Esophagus squamous epithelium (tissue), 4 donors: ENCODE measurements around the gene CNTNAP2.

Experiments
- CTCF ChIP-seq, 6 experiments: fragments of 450-650 bp in 4 of 6; fragments of 200-600 bp in 2 of 6; sonication (generic) in 2 of 6; IDR thresholded peaks; one replicate each; pipeline ENCODE4 v1.5.1; 2016 to 2019; ENCODE audit warnings: antibody characterized with exemption in 6 of 6, mild to moderate bottlenecking in 4 of 6, moderate library complexity in 4 of 6
- POLR2A ChIP-seq, 4 donors: fragments of 450-650 bp; IDR thresholded peaks; one replicate each; pipeline ENCODE4 v1.6.1; 2017; ENCODE audit warnings: antibody characterized with exemption in 4 of 4, mild to moderate bottlenecking in 4 of 4, moderate library complexity in 3 of 4

GRCh38 chr7:146249272-146249671, 132.7 kb downstream of the CNTNAP2 start:
- no peak for TF ChIP-seq CTCF (IDR thresholded peaks at IDR 0.05)
- TF ChIP-seq POLR2A (IDR thresholded peaks at IDR 0.05) = no peak
